ENCODE results near the gene GRIN2B.

GRIN2B gene

GRCh38 chr12:13981296-13981962, at the start of gene GRIN2B:
Gene GRIN2B (minus strand): TSS chr12:13981602. CDS start chr12:13866208, 115,394 bp downstream.
- no peak for DNase-seq

DNA sequence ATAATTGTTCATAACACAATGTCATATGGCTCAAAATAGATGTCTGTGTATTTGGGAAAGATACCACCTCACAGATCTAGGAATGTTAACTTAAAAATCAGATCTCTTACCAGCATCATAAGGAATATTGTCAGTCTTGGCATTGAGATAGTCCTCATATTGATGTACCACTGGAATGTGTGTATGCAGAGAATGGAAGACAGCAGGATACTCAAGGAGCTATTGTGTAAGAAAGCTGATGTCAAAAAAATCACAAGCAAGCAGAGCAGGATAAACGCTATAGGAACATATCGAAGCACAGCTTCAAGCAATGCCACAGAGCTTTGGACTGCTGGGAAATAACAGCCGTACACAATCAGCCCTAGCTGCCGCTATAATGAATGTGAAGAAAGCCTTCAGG, 45.1 kb upstream of the GRIN2B start:
- no peak for DNase-seq

- DNase-seq: no peak
Measured at GRCh38 chr12:14024591-14024990, 43.2 kb upstream of the GRIN2B start.

- DNase-seq: no peak
Measured at GRCh38 chr12:14018080-14018479, 36.7 kb upstream of the GRIN2B start.

GRCh38 chr12:14010989-14011388, 29.6 kb upstream of the GRIN2B start:
- no peak for DNase-seq

DNA sequence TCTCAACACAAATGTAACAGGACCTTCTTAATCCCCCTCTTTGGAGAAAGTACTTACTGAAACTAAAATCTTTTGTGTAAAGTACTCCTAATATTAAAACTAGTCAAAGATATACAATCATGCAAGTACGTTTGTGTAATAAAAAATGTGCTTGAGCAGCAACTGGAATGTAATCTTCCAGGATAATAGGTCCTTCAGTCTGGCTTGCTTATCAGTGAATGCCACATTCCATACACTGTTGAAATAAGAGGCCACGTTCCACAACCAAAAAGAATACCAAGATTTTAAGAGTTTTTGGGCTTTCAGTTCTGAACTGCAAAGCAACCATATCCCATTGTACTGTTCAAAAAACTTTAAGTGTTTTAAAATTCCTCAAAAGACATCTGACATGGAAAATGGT, 26.2 kb upstream of the GRIN2B start:
- no peak for DNase-seq

- DNase-seq: no peak
Measured at GRCh38 chr12:13992585-13992984, 11.2 kb upstream of the GRIN2B start.

GRCh38 chr12:13992106-13992505, 10.7 kb upstream of the GRIN2B start:
- DNase-seq: no peak

DNA sequence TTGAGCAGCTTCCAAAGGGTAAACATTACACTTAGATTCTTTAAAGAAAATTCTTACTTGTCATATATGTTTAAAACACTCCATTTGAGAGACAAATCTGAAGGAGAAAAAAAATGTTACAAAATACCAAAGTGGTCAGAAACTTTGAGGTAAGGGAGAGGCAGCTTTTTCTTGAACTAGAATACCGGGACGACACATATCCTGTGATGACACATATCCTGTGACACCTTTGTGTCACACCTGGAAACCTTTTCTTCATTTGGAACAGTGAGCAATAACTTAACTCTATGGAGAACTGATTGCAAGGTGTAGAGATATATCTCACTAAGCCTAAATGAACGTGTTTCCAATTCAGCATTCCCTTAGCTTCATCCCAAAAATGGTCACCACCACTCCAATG, 4.6 kb upstream of the GRIN2B start:
- DNase-seq: no peak

GRCh38 chr12:13981990-13982389, 588 bp upstream of the GRIN2B start:
- DNase-seq: no peak

DNA sequence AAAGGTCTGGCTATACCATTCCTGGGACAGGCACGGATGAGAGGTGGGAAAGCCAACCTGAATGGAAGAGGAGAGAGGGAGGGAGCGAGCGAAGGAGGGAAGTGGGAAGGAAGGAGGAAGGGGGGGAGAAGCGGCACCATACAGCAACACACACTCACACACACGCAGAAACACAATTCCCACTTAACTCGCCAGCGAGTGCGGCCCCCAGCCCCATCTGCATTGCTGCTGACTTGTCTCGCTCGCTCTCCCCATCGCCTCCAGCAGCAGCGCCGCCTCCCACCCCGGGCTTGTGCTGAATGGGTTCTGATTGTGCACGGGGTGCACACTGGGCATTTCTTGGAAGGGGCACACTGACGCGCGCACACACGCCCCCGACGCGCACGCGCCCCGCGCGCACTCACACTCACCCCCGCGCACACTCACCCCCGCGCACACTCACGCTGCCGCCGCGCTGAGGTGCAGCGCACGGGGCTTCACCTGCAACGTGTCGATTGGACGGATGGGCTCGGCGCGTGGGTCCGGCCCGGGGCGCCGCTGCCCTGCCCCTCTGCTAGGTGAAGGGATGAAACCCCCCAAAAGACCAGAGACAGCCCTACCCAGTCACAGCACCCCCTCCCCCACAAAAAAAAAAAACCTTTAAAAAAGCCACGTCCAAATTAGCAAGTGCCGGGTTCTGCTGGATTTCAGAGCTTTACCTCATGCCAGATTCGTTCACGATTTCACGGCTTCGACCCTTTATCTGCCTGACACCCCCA, 685 bp downstream of the GRIN2B start:
- no peak for DNase-seq

DNA sequence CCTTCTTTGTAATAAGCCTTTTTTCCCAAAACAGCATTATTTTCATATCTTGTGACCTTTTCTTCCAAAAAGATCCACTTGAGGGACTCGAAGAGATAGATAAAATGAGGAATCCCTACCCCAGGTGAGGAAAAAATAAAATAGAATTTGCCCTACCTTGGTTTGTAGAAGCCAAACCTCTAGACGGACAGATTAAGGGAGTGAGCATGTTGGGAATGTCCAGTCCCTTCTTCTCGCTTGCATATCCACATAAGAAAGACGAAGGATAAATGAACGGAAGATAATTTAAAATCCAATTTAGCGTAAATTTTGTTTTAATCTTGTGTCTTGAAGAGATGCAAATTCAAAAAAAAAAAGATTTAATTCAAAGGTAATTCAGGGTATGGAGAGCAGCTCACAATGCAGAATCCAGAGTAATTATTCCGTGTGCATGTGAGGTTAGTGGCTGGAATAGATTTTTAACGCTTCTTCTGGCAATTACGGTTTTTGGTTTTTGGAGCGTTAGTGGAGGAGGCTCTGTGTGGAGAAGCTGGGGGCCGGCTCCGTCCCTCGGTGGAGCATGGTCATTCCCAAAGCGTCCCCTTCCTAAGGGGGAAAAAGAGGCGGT, 1.5 kb downstream of the GRIN2B start:
- no peak for DNase-seq

DNA sequence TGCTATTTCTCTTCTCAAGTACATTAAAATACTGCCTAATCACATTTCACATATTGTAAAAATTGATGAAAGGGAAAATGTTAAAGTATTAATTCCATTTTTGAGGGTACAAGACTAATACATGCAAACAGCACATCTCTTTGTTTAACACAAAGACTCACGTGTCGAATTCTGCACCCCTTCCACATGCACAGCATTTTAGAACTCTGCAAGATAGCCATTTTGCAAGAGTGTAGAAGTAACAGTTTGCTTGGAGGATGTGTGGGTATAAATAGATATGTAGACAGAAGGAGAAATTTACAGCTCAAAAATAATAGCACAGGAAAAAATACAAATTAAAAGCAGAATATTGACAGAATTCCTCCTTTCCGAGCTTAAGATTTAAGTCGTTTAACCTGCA, 2.5 kb downstream of the GRIN2B start:
- no peak for DNase-seq

DNA sequence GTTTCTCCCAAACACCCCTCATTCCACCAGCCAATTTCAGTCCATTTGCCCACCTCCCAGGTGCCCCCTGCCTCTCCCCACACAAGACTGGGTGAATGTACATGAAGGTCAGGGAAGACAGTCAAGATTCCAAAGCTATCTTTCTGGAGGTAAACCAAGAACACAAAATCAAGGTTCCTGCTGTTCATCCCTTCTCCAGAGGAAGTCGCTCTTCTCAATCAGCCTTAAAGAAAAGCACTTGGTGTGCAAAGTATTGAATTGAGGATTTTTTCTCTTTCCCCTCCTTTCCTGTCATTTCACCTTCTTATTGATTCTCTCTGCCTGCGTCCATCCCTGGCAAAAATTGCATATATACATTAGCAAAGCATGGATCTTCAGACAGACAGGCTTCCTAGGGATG, 4.5 kb downstream of the GRIN2B start:
- DNase-seq: no peak

DNA sequence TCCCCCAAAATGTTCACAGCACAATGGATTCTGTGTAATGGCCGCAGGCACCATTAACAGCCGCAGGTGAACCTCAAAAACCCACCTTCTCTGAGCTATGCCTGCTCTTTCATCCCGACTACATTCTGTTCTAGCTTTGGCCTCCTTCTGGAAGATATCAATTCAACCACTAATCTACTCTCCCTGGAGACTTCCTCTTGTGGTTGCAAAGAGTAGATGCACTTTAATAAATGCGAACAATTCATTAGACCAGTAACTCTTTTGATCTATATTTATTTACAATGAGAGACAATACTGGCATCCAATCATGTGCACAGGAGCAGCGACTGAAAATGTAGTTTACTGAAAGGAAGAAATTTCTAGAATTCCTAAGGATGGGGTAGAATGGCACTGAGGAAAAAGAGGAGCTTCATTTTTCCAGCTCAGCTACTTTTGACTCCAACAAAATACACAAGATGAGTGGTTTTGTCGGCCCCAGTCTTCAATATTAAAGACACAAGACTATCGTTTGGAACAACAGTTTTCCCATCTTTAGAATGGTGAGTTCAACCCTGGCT, 5.3 kb downstream of the GRIN2B start:
- no peak for DNase-seq

- no peak for DNase-seq
Measured at GRCh38 chr12:13973996-13974395, 7.4 kb downstream of the GRIN2B start.

- no peak for DNase-seq
Measured at GRCh38 chr12:13970803-13971202, 10.6 kb downstream of the GRIN2B start.

- DNase-seq: no peak
Measured at GRCh38 chr12:13968281-13968680, 13.1 kb downstream of the GRIN2B start.

- no peak for DNase-seq
Measured at GRCh38 chr12:13964666-13965065, 16.7 kb downstream of the GRIN2B start.

DNA sequence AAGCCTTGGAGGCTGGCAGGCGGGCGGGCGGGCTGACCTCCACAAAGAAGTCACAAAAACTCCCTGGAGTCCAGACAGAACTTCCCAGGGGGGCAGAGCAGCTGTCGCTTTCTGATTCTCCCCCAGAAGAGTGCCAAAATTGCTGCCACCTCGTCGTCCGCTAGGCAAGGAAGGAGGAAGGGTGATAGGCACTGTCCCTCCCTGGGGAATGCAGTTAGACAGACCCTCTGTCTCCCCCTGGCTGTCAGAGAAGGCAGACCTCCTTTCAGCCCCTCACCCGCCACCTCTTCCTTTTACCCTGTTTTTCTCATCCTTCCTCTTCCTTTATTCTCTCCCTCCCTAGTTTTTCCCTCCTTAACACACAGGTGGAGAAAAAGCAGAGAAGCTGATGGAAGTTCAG, 18.7 kb downstream of the GRIN2B start:
- no peak for DNase-seq

GRCh38 chr12:13961971-13962370, 19.4 kb downstream of the GRIN2B start:
- no peak for DNase-seq

- no peak for DNase-seq
Measured at GRCh38 chr12:13959131-13959723, 22.2 kb downstream of the GRIN2B start.

- no peak for DNase-seq
Measured at GRCh38 chr12:13957576-13957975, 23.8 kb downstream of the GRIN2B start.
